GM18861 (cell line): ENCODE data around the gene LRRTM3.

Source experiments
- ATAC-seq: cut with Tn5 transposase; IDR thresholded peaks from one replicate; pipeline ENCODE4 v1.9.1; 2021; ENCODE audit not compliant: unreplicated experiment

The LRRTM3 gene

GRCh38 chr10:66931949-66932343 lies 6.1 kb downstream of the LRRTM3 start:
- ATAC-seq: no peak

- ATAC-seq: no peak
These were observed 8.9 kb downstream of the LRRTM3 start for GRCh38 chr10:66934711-66935110.

GRCh38 chr10:66940965-66941364 lies 15.1 kb downstream of the LRRTM3 start:
- no peak for ATAC-seq

- no peak for ATAC-seq
These were observed 15.7 kb downstream of the LRRTM3 start for GRCh38 chr10:66941491-66941890.

GRCh38 chr10:66942407-66942806 lies 16.6 kb downstream of the LRRTM3 start:
- ATAC-seq: no peak

- ATAC-seq: no peak
These were observed 17.8 kb downstream of the LRRTM3 start for GRCh38 chr10:66943590-66943989.

- no peak for ATAC-seq
These were observed 26.1 kb downstream of the LRRTM3 start for GRCh38 chr10:66951896-66952295.

GRCh38 chr10:66958466-66958865 lies 32.6 kb downstream of the LRRTM3 start:
- no peak for ATAC-seq

GRCh38 chr10:66964946-66965345 lies 39.1 kb downstream of the LRRTM3 start:
- ATAC-seq: no peak

- no peak for ATAC-seq
These were observed 54.5 kb downstream of the LRRTM3 start for GRCh38 chr10:66980246-66980815.

- ATAC-seq: no peak
These were observed 55.7 kb downstream of the LRRTM3 start for GRCh38 chr10:66981361-66982052.

GRCh38 chr10:66982053-66982420 lies 56.2 kb downstream of the LRRTM3 start:
- ATAC-seq: no peak

GRCh38 chr10:66982792-66983474 lies 57.1 kb downstream of the LRRTM3 start:
- ATAC-seq: no peak

- ATAC-seq: no peak
These were observed 57.6 kb downstream of the LRRTM3 start for GRCh38 chr10:66983475-66983818.

- ATAC-seq: no peak
These were observed 64.5 kb downstream of the LRRTM3 start for GRCh38 chr10:66990143-66990830.

- no peak for ATAC-seq
These were observed 71.2 kb downstream of the LRRTM3 start for GRCh38 chr10:66996996-66997395.

- ATAC-seq: no peak
These were observed 74.1 kb downstream of the LRRTM3 start for GRCh38 chr10:66999762-67000545.

GRCh38 chr10:67004690-67005089 lies 78.9 kb downstream of the LRRTM3 start:
- no peak for ATAC-seq

GRCh38 chr10:67005981-67006380 lies 80.1 kb downstream of the LRRTM3 start:
- ATAC-seq: no peak

- no peak for ATAC-seq
These were observed 85.6 kb downstream of the LRRTM3 start for GRCh38 chr10:67011480-67011879.

- ATAC-seq: no peak
These were observed 86.1 kb downstream of the LRRTM3 start for GRCh38 chr10:67011981-67012380.
